GM10248 (cell line): ENCODE results near the gene MAP2K2.

ENCODE experiments used
- CTCF ChIA-PET: fragments of 300-600 bp; sonication (Branson Sonifier 250); formaldehyde crosslinking; extraction: SDS; loops from one replicate; lab custom pipeline; 2021; ENCODE audit warnings: antibody characterized with exemption; lab: Yijun Ruan, JAX
- POLR2A ChIA-PET: fragments of 350-650 bp; sonication (Branson Sonifier 250); formaldehyde crosslinking; extraction: SDS; loops from one replicate; lab custom pipeline; 2020; ENCODE audit warnings: antibody characterized with exemption; lab: Yijun Ruan, JAX
- DNase-seq: peaks from one replicate; pipeline ENCODE4 v3.0.0; 2012; ENCODE audit errors: extremely low spot score
- TF ChIP-seq, protein P1 (sequence below): IDR thresholded peaks from 2 replicates; pipeline ENCODE4 v1.5.1; 2012; ENCODE audit warnings: mild to moderate bottlenecking, low read depth; ENCODE audit errors: extremely low read depth, missing control alignments, control extremely low read depth

The MAP2K2 gene

DNA sequence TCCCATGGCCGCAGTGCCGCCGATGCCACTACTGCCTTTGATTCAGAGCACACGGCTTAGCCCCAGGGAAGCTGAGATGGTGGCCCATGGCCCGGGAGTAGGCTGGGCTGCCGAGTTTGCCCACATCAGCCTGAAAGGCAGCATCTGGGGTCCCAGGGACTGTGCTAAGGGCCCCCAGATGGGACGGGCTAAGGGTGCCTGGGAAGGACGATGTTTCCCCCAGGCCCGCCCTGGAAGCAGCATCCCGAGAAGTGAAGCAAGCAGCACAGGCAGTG is 22.5 kb downstream of the MAP2K2 start:
- ChIA-PET POLR2A (no interaction called here), CTCF (no interaction called here)
- TF ChIP-seq, protein P1, sequence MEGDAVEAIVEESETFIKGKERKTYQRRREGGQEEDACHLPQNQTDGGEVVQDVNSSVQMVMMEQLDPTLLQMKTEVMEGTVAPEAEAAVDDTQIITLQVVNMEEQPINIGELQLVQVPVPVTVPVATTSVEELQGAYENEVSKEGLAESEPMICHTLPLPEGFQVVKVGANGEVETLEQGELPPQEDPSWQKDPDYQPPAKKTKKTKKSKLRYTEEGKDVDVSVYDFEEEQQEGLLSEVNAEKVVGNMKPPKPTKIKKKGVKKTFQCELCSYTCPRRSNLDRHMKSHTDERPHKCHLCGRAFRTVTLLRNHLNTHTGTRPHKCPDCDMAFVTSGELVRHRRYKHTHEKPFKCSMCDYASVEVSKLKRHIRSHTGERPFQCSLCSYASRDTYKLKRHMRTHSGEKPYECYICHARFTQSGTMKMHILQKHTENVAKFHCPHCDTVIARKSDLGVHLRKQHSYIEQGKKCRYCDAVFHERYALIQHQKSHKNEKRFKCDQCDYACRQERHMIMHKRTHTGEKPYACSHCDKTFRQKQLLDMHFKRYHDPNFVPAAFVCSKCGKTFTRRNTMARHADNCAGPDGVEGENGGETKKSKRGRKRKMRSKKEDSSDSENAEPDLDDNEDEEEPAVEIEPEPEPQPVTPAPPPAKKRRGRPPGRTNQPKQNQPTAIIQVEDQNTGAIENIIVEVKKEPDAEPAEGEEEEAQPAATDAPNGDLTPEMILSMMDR: no peak
- no peak for DNase-seq

DNA sequence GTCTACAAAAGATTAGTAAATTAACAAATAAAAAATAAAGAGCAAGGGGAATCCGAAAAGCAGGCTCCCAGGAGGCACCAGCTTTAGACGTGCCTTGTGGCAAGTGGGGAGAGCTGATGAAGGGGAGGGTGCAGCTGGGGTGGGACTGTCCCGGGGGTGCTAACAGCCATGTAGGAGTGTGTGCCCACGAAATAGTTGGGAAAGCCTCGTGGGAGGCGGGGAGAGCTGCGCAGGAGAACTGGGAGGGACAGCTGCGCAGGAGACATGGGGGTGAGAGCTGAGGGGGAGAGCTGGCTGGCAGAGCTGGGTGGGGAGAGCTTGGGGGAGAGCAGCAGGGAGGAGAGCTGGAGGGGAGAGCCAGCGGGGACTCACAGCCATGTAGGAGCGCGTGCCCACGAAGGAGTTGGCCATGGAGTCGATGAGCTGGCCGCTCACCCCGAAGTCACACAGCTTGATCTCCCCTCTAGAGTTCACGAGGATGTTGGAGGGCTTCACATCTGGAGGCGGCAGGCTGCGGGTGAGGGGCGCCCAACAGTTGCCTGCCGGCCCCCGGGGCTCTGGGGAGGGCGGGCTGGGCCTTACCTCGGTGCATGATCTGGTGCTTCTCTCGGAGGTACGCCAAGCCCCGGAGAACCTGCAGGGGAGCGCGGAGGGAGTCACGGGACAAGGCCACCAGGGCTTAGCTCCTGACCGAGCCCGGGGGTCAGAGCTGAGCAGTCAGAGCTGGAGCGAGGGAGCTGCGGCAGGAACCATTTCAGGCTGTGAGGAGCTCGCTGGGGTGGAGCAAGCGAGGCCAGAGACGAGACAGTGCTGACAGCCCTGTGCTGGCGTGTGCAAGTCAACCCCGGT is 23.1 kb downstream of the MAP2K2 start:
- TF ChIP-seq, protein P1: no peak
- ChIA-PET POLR2A (interaction anchor here (0.5 to 0.7 kb wide), 3 partner anchors 48 to 73 kb away, joined by 4 to 11 read pairs (median 6); no protein-coding TSS in a partner anchor), CTCF (no interaction called here)
- no peak for DNase-seq

DNA sequence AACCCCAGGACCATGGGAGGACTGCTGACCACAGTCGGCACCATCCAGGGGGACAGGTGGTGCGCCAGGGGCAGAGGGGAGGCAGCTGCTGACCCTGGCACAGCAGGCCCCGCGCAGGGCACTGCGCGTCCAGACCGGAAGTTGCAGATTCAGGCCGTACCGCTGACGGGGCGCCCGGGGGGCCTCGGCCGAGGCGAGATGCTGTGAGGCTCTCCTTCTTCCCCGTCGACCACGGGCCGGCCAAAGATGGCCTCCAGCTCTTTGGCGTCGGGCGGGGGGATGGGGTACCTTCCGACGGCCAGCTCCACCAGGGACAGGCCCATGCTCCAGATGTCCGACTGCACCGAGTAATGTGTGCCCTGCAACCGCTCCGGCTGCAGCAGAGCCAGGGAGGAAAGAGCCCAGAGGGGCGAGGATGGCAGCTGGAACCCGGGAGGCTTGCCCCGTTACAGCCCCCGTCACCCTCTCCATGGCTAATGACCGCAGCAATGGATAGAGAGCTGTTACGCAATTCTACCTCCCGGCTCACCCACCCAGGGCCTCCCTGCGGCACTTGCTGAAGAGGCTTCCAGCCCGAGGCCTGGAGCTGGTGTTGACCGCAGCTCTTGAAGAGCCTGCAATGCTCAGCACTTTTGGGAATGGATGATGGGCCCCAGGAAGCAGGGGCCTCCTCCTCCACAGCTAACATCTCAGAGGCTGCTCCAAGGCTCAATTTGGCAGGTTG is 24.7 kb downstream of the MAP2K2 start:
- POLR2A ChIA-PET: interaction anchor here (0.5 kb wide), 2 partner anchors 8 to 1120 kb away, joined by 3 to 6 read pairs; no protein-coding TSS in a partner anchor
- DNase-seq: no peak
- TF ChIP-seq, protein P1: no peak
- CTCF ChIA-PET: interaction anchor here (1.8 to 1.9 kb wide), 2 partner anchors 10 to 40 kb away, joined by 5 to 6 read pairs; no protein-coding TSS in a partner anchor

DNA sequence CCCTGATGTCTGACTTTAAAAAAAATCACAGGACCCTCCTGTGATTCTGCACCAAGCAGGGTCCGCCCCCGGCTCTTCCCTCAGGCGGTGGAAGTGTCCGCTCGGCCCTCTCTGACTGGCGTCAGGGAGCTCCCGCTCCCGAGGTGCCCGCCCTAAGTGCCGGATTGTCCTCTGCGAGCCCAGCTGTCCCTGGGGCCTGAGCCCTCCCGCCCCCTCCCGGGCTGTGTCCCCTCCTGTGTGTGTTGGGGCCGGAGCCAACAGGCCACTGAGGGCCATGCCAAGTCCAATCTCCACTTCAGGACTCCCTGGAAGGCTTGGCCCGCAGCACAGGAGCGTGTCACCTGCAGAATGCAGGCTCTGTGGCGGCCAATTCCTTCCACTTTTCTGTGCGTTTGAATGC is 25.4 kb downstream of the MAP2K2 start:
- CTCF ChIA-PET: interaction anchor here (1.8 to 1.9 kb wide), 2 partner anchors 11 to 41 kb away, joined by 5 to 6 read pairs; no protein-coding TSS in a partner anchor
- POLR2A ChIA-PET: no interaction called here
- TF ChIP-seq, protein P1: no peak
- DNase-seq: no peak

DNA sequence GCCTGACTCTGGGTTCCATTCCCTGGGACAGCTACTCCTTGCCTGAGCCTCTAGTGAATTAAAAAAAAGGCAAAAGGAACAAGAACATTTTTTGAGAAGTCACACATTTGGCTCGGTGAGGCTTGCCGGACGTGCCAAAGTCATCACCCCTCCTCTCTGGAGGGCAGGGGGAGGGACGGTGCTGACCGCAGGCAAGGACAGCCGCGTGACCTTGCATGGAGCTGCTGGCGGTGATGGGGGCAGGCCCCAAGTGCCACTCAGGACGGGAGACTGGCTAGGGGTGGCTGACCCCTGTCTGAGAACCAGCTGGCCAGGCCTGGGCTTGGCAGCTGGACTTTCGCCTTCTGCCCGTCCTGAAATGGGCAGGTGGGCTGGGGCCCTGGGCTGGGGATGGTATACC is 26.4 kb downstream of the MAP2K2 start:
- no peak for DNase-seq
- ChIA-PET POLR2A (no interaction called here), CTCF (no interaction called here)
- TF ChIP-seq, protein P1: no peak
